SK-N-SH treated with all-trans-retinoic acid at 6 μM for 48 hours (cell line): ENCODE results near the gene RYR1.

Source experiments
- ARNTL ChIP-seq: fragments of 450-650 bp; formaldehyde crosslinking; IDR thresholded peaks from 2 replicates; pipeline ENCODE4 v1.5.0; 2020; ENCODE audit warnings: low read depth, mild to moderate bottlenecking, moderate library complexity, borderline replicate concordance
- OSR1 ChIP-seq: fragments of 250-450 bp; sonication (Bioruptor Pico); IDR thresholded peaks from 2 replicates; pipeline ENCODE4 v1.8.0; 2022; ENCODE audit warnings: moderate library complexity, mild to moderate bottlenecking, inconsistent platforms
- PATZ1 ChIP-seq: fragments of 250-450 bp; sonication (Bioruptor Pico); IDR thresholded peaks from 2 replicates; pipeline ENCODE4 v1.8.0; 2020; ENCODE audit warnings: mild to moderate bottlenecking, moderate library complexity, borderline replicate concordance
- RARB ChIP-seq: fragments of 250-450 bp; sonication (Bioruptor Pico); IDR thresholded peaks from 2 replicates; pipeline ENCODE4 v1.8.0; 2021; ENCODE audit warnings: mild to moderate bottlenecking, moderate library complexity
- SNAI2 ChIP-seq: fragments of 250-450 bp; sonication (Bioruptor Pico); IDR thresholded peaks from 2 replicates; pipeline ENCODE4 v1.5.0; 2020; ENCODE audit warnings: mild to moderate bottlenecking, moderate library complexity
- ZFP30 ChIP-seq: fragments of 450-650 bp; formaldehyde crosslinking; IDR thresholded peaks from 2 replicates; pipeline ENCODE4 v1.5.0; 2022; ENCODE audit warnings: mild to moderate bottlenecking, moderate library complexity
- ZNF8 ChIP-seq: fragments of 450-650 bp; formaldehyde crosslinking; IDR thresholded peaks from 2 replicates; pipeline ENCODE4 v1.5.0; 2020; ENCODE audit warnings: mild to moderate bottlenecking, moderate library complexity
- TF ChIP-seq, protein P1 (sequence below): fragments of 250-450 bp; sonication (Bioruptor Pico); IDR thresholded peaks from 2 replicates; pipeline ENCODE4 v1.8.0; 2021; ENCODE audit warnings: low read depth, mild to moderate bottlenecking, moderate library complexity, borderline replicate concordance

GRCh38 chr19:38455031-38455430 is 21.5 kb downstream of the RYR1 start:
- TF ChIP-seq SNAI2 (CRISPR knock-in tag) (no peak), ZNF8 (CRISPR knock-in tag) (no peak), RARB (CRISPR knock-in tag) (no peak), OSR1 (CRISPR knock-in tag) (no peak), PATZ1 (CRISPR knock-in tag) (no peak), ARNTL (no peak), ZFP30 (CRISPR knock-in tag) (no peak)
- TF ChIP-seq, protein P1, sequence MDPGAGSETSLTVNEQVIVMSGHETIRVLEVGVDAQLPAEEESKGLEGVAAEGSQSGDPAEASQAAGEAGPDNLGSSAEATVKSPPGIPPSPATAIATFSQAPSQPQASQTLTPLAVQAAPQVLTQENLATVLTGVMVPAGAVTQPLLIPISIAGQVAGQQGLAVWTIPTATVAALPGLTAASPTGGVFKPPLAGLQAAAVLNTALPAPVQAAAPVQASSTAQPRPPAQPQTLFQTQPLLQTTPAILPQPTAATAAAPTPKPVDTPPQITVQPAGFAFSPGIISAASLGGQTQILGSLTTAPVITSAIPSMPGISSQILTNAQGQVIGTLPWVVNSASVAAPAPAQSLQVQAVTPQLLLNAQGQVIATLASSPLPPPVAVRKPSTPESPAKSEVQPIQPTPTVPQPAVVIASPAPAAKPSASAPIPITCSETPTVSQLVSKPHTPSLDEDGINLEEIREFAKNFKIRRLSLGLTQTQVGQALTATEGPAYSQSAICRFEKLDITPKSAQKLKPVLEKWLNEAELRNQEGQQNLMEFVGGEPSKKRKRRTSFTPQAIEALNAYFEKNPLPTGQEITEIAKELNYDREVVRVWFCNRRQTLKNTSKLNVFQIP (CRISPR knock-in tag), result no peak
